Measurements from ENCODE around the gene TTF2.
A peak's percentile ranks its signal among the peaks of the same experiment; 100 is the strongest.

TTF2 gene

DNA sequence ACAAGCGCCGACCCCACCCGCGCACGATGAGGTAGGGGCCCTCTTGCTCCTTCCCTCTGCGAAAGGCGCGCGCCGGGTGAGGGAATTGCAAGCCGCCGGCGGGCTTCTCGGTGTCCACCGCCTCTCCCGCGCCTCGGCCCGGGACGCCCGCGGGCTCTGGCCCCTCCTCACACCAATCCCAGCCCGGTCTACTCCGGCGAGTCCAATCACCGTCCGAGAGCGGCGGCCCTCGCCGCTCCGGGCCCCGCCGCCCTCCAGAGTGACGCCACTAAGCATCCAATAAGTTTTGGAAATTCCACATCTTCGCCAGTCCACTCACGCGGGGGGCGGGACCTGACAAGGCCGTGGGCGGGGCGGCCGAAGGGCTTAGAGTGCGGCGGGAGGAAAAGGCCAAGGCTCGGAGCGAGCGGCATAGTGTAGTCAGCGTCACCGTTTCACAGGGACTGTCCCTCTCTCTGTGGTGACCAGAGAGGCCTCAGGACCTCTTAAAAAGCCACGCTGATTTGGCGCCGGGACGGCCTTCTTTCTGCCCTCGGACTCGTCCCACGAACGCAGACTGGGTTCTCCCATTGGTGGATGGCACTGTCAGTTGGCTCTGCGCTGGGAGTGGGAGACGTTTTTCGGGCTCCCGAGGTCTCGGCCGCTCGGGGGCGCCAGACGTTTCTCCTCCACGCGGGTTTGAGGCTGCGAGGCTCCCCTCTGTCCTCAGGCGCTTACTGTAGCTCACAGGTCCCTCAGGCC lies 61.6 kb downstream of the TTF2 start, which contains the start of gene TRIM45:
Gene TRIM45, minus strand, starts transcription at position 161 of the 741 bp plus-strand sequence. CDS start 548 bp downstream, outside the sequence.
- H3K4me3 ChIP-seq (replicated peaks in 1 of 2; ENCODE audit: low read depth in 2 of 2, low read length in 2 of 2), result peak within 1 kb of the TSS; percentile 75 to 80
- DNase-seq (ENCODE audit: low read depth in 2 of 2), result peak; percentile 98
- TF ChIP-seq, protein P1, sequence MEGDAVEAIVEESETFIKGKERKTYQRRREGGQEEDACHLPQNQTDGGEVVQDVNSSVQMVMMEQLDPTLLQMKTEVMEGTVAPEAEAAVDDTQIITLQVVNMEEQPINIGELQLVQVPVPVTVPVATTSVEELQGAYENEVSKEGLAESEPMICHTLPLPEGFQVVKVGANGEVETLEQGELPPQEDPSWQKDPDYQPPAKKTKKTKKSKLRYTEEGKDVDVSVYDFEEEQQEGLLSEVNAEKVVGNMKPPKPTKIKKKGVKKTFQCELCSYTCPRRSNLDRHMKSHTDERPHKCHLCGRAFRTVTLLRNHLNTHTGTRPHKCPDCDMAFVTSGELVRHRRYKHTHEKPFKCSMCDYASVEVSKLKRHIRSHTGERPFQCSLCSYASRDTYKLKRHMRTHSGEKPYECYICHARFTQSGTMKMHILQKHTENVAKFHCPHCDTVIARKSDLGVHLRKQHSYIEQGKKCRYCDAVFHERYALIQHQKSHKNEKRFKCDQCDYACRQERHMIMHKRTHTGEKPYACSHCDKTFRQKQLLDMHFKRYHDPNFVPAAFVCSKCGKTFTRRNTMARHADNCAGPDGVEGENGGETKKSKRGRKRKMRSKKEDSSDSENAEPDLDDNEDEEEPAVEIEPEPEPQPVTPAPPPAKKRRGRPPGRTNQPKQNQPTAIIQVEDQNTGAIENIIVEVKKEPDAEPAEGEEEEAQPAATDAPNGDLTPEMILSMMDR (IDR thresholded peaks at IDR 0.05; ENCODE audit: low read depth, low read length), result peak; percentile 77

DNA sequence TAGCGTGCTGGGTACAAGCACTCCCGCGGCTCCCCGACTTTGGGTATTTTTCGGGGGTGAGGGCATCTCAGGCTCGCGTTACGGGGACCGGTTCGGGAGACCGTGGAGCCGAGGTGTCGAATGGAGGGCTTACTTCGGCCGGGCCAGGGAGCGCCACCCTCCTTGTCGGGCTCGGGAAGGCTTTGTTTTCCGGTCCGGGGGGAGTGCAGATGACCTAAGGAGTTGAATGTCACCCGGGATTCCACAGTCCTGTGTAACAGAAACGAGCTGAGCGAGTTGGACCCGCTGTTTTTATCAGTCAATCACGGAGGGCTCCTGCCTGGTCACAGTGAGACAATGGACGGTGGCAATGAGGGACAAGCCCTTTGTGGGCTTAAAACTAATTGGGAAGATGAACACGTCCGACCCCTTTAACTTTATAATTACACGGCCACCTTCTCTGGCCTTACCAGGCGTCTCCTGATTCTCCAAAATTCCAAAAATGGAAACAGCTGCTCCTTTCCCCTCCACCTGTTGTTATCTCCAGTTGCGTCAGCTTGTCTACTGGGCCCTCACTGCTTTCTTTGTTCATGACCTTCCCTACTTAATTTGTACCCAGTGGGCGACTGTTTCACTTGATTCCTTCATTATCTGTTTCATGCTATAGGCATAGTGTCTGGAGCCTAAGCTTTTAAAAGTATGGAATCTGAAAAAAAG lies 62.4 kb downstream of the TTF2 start:
- no peak for DNase-seq (ENCODE audit: low read depth in 2 of 2)
- H3K4me3 ChIP-seq (replicated peaks in 1 of 2; ENCODE audit: low read depth in 2 of 2, low read length in 2 of 2), result peak overlapping the region; percentile 75 to 80
- TF ChIP-seq, protein P1 (IDR thresholded peaks at IDR 0.05; ENCODE audit: low read depth, low read length), result no peak

DNA sequence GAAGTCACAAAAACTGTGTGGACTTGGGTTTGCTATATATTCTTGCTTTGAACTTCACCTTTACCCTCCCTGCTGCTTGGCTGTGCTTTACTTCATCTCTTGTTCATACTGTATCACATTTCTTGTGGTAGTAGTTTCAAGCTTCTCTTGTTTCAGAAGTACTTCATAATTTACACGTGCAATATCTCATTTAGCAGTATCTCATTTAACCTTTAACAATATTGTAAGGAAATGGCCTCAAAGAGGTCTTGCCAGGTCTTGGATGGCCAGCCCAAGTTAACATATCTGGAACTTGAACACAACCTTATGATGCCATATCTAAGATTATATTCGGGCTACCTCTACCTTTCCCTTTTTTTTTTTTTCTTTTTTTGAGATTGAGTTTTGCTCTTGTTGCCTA lies 63.1 kb downstream of the TTF2 start:
- DNase-seq (ENCODE audit: low read depth in 2 of 2), result no peak
- H3K4me3 ChIP-seq (replicated peaks in 1 of 2; ENCODE audit: low read depth in 2 of 2, low read length in 2 of 2), result no peak overlapping the region
- TF ChIP-seq, protein P1 (IDR thresholded peaks at IDR 0.05; ENCODE audit: low read depth, low read length), result no peak

DNA sequence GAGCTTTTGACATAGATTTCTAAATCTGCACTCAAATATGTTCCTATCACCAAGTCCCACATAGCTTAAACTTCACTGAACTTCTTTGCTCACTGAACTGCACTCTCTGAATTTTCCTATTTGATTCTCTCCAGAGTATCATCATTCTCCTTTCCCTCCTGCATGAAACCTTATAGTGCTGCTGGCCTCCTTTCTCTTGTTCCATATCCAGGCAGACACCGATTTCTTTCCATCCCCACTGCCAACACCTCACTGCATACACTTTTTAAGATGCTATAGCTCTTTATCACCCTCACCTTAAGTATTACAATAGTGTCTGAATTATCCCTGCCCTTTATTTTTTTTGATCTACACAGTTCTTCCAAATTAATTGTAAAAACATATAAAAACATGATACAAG lies 64.5 kb downstream of the TTF2 start:
- TF ChIP-seq, protein P1 (IDR thresholded peaks at IDR 0.05; ENCODE audit: low read depth, low read length), result no peak

DNA sequence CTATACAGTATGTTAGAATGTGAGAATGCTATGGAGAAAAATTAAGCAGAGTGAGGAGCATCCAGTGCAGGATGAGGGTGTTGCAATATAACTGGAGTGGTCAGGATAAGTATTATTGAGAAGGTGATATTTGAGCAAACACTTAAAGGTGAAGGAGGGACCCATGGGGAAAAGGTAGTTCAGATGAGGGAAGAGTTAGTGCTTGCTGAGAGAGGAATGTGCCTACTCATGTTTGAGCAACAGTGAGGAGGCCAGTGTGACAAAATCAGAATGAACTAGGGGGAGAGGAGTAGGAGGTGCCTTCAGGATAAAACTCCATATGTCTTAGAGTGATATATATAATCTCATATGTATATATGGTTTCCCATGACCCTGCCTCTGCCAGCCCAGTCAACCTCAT lies 67.7 kb downstream of the TTF2 start:
- no peak overlapping the region for H3K4me3 ChIP-seq (replicated peaks in 1 of 2; ENCODE audit: low read depth in 2 of 2, low read length in 2 of 2)
- TF ChIP-seq, protein P1 (IDR thresholded peaks at IDR 0.05; ENCODE audit: low read depth, low read length), result no peak
- peak; percentile 19 to 32 for DNase-seq (ENCODE audit: low read depth in 2 of 2)

More for the DNA sequence above, 64.5 kb downstream of the TTF2 start:
- DNase-seq (ENCODE audit: low read depth in 2 of 2), result no peak
- H3K4me3 ChIP-seq (replicated peaks in 1 of 2; ENCODE audit: low read depth in 2 of 2, low read length in 2 of 2), result no peak overlapping the region

DNA sequence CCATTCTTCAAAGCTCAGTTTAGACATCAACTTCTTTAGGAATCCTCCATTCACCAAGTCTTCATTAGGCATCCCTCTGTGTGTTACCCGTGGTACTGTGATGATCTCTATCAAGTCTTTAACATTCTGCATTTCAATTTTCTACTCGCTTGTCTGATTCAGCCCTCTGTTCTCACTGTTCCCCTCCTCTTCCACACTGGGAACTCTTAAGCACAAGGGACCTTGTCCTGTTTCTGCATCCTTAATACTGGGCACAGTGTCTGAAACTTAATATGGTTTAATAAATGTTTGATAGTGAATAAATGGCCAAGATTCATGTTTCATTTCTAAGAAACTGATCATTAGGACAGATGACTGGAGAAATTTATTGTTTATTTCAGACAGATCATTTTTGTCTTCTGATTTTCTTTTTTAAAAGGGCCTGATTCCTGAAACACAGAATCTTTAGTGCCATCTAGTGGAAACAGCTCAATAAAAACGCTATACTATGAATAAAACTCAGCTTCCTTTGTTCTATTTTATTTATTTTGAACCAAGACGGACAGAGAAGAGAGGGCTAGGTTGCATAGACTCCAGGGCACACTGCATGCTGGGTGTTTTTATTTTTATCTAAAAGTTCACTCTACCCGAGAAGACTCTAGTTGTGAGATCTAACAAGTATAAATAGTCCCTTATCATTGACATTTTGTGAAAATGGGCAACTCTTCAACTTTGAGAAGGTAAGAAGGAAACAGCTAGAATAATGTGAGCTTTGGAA lies 68.4 kb downstream of the TTF2 start:
- TF ChIP-seq, protein P1 (IDR thresholded peaks at IDR 0.05; ENCODE audit: low read depth, low read length), result peak; percentile 48
- peak; percentile 71 to 72 for DNase-seq (ENCODE audit: low read depth in 2 of 2)
- no peak overlapping the region for H3K4me3 ChIP-seq (replicated peaks in 1 of 2; ENCODE audit: low read depth in 2 of 2, low read length in 2 of 2)

Measured in cardiac fibroblast (primary cell).